ENCODE results near the gene DNAH2.
A peak's percentile ranks its signal among the peaks of the same experiment; 100 is the strongest.

- TF ChIP-seq CTCF (IDR thresholded peaks at IDR 0.05), result peak; percentile 76 to 82 (median 78)
- TF ChIP-seq POLR2A (IDR thresholded peaks at IDR 0.05), result no peak
Measured at GRCh38 chr17:7862692-7863437, 145.3 kb downstream of the DNAH2 start.

All from testis (tissue), 2 donors.